HG02884 (cell line): ENCODE data around the gene PTPRN2.
"Not testable (repeated sequence)": the region's sequence is repeated elsewhere in the genome, so short reads cannot be mapped to it uniquely, and the experiment has no call there.

Source experiments
- ATAC-seq: cut with Tn5 transposase; IDR thresholded peaks from one replicate; pipeline ENCODE4 v1.9.1; 2021; ENCODE audit warnings: mild to moderate bottlenecking, moderate library complexity; ENCODE audit not compliant: unreplicated experiment

PTPRN2 gene

DNA sequence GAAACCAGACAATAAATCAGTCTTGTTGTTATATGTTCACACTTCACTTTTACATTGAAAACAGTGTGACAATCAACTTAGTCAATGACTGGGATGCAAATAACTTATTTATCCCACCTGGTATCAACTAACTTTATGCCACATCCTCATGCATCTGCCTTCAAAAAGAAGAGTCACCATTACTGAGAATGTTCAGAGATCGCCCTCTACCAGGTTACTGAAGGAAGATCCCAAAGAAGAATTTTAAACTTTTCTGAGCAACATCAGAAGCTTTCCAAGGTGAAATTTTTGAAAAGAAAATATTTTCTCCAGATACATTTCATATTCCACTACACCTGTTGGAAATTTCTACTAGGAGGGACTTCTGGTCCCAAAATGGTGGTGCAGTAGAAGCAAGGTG is 359.5 kb downstream of the PTPRN2 start:
- ATAC-seq = no peak

- ATAC-seq = no peak
Measured at GRCh38 chr7:158227258-158227984, 360.2 kb downstream of the PTPRN2 start.

- no peak for ATAC-seq
Measured at GRCh38 chr7:158216198-158216597, 371.4 kb downstream of the PTPRN2 start.

DNA sequence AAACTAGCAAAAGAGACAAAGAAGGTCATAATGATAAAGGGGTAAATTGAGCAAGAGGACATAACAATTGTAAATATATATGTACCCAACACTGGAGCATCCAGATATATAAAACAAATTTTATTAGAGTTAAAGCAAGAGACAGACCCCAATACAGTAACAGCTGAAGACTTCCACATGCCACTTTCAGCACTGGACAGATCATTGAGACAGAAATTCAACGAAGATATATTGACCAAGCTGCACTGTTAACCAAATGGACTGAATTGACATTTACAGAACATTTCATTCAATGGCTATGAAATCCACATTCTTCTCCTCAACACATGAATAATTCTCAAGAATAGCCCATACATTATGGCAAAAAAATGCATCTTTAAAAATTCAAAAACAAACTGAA is 378.2 kb downstream of the PTPRN2 start:
- ATAC-seq = no peak

GRCh38 chr7:158206341-158206740 is 381.3 kb downstream of the PTPRN2 start:
- no peak for ATAC-seq

DNA sequence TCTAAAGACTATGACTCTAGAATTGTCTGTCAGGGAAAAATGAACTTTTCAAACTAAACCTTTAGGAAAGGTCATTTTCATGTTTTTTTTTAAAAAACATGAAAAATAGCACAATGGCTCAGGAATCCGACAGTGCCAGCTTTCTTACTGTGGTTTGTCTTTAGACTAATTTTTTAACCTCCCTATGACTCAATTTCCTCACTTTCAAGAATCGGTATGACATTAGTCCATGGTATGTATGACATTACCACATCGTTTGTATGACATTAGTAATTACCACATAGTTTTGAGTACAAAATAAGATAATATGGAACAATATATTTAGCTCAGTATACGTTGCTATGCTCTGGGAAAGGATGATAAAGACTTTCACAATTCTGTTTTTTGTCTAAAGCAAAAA is 383.2 kb downstream of the PTPRN2 start:
- no peak for ATAC-seq

DNA sequence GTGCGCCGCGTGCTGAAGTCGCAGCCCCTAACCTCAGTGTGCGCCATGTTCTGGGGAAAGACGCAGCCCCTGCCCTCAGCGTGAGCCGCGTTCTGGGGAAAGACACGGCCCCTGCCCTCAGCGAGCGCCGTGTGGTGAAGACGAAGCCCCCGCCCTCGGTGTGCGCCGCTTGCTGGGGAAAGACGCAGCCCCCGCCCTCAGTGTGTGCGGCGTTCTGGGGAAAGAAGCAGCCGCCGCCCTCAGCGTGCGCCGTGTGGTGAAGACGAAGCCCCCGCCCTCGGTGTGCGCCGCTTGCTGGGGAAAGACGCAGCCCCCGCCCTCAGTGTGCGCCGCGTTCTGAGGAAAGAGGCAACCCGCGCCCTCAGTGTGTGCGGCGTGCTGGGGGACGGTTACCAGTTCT is 383.7 kb downstream of the PTPRN2 start:
- ATAC-seq = not testable (repeated sequence)

GRCh38 chr7:158194365-158194900 is 393.2 kb downstream of the PTPRN2 start:
- no peak for ATAC-seq

GRCh38 chr7:158193446-158193845 is 394.2 kb downstream of the PTPRN2 start:
- ATAC-seq = no peak

- ATAC-seq = no peak
Measured at GRCh38 chr7:158192956-158193355, 394.7 kb downstream of the PTPRN2 start.

DNA sequence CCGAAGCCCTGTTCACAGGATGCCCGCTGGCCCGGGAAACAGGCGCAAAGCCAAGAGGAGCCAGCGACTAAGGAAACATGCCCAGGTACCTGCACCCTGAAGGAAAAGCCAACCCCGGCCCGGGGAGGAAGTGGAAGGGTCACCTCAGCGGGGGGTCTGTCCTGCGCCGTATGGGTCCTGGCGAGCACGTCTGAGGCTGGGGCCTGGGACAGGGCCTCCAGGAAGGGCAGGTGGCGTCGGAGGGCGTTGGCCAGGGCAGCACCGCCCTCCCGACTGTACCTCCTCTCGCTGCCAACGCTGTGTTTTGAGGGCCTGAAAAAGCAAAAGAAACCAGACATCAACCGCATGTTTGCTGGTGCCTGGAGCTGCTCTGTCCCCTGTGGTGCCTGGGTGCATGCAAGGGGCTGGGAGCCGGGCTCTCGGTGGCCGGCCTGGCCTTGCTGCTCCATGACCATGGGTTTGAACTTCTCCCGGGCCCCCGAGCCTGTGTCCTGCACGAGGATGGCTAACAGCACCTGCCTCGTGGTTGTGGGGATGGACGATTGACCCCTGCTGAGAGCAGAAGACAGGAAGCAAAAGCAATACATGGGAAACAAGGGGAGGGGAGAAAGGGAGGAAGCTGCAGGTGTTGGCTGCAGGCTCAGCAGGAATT is 395.3 kb downstream of the PTPRN2 start:
- ATAC-seq = no peak

DNA sequence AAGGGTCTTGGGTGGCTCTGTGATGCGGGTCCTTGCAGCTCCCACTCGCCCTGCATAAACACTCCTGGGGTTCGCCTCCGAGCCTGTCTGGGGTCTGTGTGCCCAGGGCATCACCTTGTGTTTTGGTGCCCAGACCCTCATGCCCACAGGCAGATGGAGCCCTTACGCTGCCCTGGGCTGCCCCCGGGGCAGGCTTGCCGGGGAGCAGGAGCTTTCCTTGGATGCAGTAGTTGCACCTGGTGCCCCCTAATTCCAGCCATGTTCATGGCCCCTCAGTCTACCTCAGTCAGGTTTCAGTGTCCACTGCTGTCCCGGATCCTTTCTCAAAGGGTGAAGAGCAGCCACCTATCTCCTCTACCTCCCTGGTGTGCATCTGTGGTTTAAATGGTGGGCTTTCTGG is 396.0 kb downstream of the PTPRN2 start:
- ATAC-seq = no peak

GRCh38 chr7:158190756-158191155 is 396.9 kb downstream of the PTPRN2 start:
- no peak for ATAC-seq

DNA sequence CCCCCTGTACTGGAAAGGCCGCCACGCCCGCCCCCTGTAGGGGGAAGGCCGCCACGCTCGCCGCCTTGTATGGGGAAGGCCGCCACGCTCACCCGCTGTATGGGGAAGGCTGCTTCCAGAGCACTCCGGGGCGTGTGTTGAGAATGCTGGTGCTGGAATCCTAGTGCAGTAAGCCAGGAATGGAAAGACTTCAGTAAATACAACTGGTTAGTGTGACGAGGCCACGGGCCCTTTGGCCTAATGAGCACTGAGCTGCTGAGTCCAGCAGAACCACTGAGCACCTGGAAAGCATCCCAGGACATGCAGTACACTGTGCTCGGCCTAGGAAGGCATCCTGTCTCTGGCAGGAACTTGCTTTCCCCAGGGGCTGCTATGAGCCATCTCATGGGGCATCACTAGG is 398.9 kb downstream of the PTPRN2 start:
- ATAC-seq = no peak

DNA sequence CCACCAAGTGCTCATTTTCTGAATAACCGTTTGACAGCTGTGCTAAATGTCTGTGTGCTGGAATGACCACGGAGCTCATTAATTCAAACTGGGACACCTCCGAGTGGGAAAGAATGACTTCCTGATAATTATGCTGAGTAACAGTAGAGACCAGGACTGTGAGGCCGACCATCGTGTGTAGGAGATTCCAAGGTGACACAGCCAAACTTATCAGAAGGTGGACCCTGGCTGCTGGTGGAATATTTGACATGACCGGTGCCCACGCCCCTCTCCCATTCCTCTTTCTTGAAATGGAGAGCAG is 400.0 kb downstream of the PTPRN2 start:
- no peak for ATAC-seq

DNA sequence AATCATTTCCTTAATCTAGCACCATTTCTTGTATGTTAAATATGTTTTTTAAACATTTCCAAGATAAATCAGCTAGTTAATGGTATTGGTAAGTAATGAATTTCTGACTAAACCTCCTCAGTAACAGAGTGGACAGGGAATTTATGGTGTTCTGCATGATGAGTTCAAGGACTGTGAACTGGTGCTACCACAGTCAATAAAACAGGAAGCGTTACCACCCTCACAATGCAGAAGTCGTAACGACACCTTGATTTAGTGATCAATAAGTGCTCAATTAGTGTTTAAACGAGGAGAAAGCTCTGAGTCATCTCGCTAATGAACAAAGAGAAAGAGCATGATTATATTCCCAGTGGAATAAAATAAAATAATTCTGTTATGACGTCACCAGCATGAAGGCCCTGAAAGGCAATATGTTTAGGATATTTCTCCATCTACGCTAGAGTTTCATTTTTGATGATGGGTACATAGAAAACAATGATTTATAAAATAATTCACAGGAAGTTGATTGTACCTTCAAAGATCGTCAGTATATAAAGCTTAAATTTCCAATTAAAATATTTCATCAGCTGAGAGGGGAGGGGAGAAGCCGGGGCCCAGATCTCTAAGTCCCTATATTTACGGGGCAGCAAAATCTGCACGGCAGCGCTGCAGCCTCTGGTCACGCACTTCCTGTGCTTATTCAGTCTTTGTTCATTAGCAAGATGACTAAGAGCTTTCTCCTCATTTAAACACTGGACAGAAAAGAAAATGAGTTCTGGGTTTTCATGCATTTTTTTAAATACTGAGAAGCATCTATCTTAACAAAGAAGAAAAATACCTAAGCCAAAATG is 400.5 kb downstream of the PTPRN2 start:
- no peak for ATAC-seq

DNA sequence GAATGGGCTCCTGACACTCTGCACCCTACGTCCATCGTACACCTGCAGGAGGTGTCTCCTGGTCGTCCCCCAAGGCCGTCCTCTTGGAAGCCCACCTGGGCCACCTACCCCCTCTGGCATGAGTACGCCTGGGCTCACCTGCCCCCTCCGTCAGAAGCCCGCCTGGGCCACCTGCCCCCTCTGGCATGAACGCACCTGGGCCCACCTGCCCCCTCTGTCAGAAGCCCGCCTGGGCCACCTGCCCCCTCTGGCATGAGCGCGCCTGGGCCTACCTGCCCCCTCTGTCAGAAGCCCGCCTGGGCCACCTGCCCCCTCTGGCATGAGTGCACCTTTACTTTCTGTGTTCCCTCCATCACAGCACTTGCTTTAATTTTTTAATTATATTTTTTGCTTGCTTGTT is 401.2 kb downstream of the PTPRN2 start:
- no peak for ATAC-seq

DNA sequence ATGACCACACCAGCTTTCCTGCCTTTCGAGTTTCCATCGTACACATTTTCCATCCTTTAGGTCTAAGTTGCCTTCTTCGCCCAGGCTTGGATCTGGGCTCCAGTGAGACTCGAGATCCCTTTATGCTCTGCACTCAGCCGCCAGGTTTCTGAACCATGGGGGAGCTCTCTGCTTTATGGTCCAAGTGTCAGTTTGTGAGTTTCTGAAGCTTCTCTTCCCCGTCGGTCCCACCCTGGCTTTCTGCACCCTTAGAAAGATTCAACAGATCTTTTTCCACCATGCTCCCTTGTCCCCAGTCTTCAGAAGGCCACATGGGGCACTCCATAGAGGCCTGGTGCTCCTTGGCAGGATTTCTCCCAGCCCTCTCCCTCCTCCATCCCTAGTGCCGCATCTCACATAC is 402.0 kb downstream of the PTPRN2 start:
- no peak for ATAC-seq

- no peak for ATAC-seq
Measured at GRCh38 chr7:158183431-158183830, 404.2 kb downstream of the PTPRN2 start.

DNA sequence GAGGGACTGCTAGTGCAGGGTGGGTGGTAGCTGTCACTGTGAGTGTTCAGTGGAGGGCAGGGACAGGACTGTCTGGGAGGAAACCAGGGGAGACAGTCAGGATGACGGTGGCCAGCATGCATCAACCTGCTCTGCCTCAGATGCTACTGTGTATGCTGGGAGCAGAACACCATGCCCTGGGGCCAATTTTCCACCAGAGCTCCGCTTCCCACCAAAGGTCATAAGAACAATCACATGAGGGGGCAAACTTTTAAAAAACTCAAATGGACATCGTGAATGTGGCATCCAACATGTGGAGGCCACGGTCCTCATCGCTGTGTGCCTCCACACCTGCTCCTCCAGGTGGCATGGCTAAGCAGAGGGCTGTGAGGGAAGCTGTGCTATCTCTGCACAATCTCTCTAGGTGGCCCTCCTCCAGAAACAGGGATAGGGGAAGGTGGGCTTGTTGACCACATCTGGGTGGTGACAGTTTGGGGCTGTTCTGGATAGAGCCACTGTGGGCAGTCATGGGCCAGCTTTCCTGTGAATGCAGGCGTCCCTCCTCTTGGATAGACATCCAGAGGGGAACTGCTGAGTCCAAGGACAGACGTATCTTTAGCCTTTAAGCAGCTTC is 411.0 kb downstream of the PTPRN2 start:
- no peak for ATAC-seq

- no peak for ATAC-seq
Measured at GRCh38 chr7:158175779-158176178, 411.8 kb downstream of the PTPRN2 start.
